A673 (cell line): Measurements from ENCODE around the gene CORO2A.

Source experiments
- EZH2 ChIP-seq: fragments of 200-600 bp; sonication (generic); IDR thresholded peaks from 2 replicates; pipeline ENCODE4 v1.6.1; 2017; ENCODE audit warnings: borderline replicate concordance, low read depth, mild to moderate bottlenecking, mixed read lengths, antibody characterized with exemption, low read length; ENCODE audit not compliant: poor library complexity, severe bottlenecking
- TF ChIP-seq, protein P1 (sequence below): fragments of 300-800, 200-600 bp; sonication (generic); conservative IDR thresholded peaks from 2 replicates; pipeline ENCODE4 v1.5.1; 2017; ENCODE audit warnings: low read depth, mild to moderate bottlenecking, antibody characterized with exemption, low read length, moderate library complexity, mixed read lengths

GRCh38 chr9:98219794-98220370 is 27.4 kb upstream of the CORO2A start:
- TF ChIP-seq, protein P1, sequence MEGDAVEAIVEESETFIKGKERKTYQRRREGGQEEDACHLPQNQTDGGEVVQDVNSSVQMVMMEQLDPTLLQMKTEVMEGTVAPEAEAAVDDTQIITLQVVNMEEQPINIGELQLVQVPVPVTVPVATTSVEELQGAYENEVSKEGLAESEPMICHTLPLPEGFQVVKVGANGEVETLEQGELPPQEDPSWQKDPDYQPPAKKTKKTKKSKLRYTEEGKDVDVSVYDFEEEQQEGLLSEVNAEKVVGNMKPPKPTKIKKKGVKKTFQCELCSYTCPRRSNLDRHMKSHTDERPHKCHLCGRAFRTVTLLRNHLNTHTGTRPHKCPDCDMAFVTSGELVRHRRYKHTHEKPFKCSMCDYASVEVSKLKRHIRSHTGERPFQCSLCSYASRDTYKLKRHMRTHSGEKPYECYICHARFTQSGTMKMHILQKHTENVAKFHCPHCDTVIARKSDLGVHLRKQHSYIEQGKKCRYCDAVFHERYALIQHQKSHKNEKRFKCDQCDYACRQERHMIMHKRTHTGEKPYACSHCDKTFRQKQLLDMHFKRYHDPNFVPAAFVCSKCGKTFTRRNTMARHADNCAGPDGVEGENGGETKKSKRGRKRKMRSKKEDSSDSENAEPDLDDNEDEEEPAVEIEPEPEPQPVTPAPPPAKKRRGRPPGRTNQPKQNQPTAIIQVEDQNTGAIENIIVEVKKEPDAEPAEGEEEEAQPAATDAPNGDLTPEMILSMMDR, result no peak
- TF ChIP-seq EZH2, result no peak
